PFSK-1 (cell line): ENCODE results near the gene ASIC2.

Source experiments
- FOXP2 ChIP-seq: optimal IDR thresholded peaks from 2 replicates; pipeline ENCODE3; 2011; ENCODE audit warnings: borderline replicate concordance, control low read depth, inconsistent platforms; ENCODE audit not compliant: insufficient read depth; ENCODE audit errors: extremely low read length, extremely low read depth
- POLR2AphosphoS5 ChIP-seq: IDR thresholded peaks from 2 replicates; pipeline ENCODE4 v1.6.1; 2012; ENCODE audit warnings: low read depth, mild to moderate bottlenecking, control low read depth, low read length, moderate library complexity
- REST ChIP-seq, 2 experiments: IDR thresholded peaks; 2 replicates each; pipeline versions ENCODE4 v1.6.1 to v1.8.0; 2011 to 2012; ENCODE audit warnings: low read depth in 2 of 2, low read length in 2 of 2, control low read depth in 1 of 2, inconsistent platforms in 1 of 2, mild to moderate bottlenecking in 1 of 2, moderate library complexity in 1 of 2; ENCODE audit not compliant: insufficient read depth in 1 of 2
- SIN3A ChIP-seq: IDR thresholded peaks from 2 replicates; pipeline ENCODE4 v1.6.1; 2012; ENCODE audit warnings: mild to moderate bottlenecking, low read length, moderate library complexity, borderline replicate concordance; ENCODE audit not compliant: insufficient read depth
- TAF1 ChIP-seq: IDR thresholded peaks from 2 replicates; pipeline ENCODE4 v1.6.1; 2012; ENCODE audit warnings: low read length, control low read depth, borderline replicate concordance; ENCODE audit not compliant: insufficient read depth

- TF ChIP-seq REST (IDR thresholded peaks at IDR 0.05; ENCODE audit: insufficient read depth in 1 of 2, low read depth in 2 of 2, low read length in 2 of 2) (no peak), POLR2AphosphoS5 (no peak), SIN3A (no peak), TAF1 (no peak), FOXP2 (no peak)
Measured at GRCh38 chr17:33080091-33080490, 213.0 kb downstream of the ASIC2 start.
